Gastroesophageal sphincter (tissue), 3 donors: ENCODE data around the gene CGNL1.

Source experiments
- EP300 ChIP-seq: sonication (generic); formaldehyde crosslinking; IDR thresholded peaks from one replicate; pipeline ENCODE4 v1.6.1; 2017; ENCODE audit warnings: antibody characterized with exemption, mild to moderate bottlenecking
- POLR2A ChIP-seq, 2 donors: fragments of 450-650 bp; IDR thresholded peaks; one replicate each; pipeline ENCODE4 v1.6.1; 2017; ENCODE audit warnings: antibody characterized with exemption in 2 of 2, mild to moderate bottlenecking in 2 of 2, moderate library complexity in 1 of 2
- POLR2AphosphoS5 ChIP-seq: sonication (generic); formaldehyde crosslinking; IDR thresholded peaks from one replicate; pipeline ENCODE4 v1.6.1; 2017; ENCODE audit warnings: antibody characterized with exemption
- TF ChIP-seq, protein P1 (sequence below), 4 experiments: fragments of 200-600 bp in 2 of 4; fragments of 450-650 bp in 2 of 4; sonication (generic) in 1 of 4; IDR thresholded peaks; one replicate each; pipeline ENCODE4 v1.5.1; 2017 to 2019; ENCODE audit warnings: antibody characterized with exemption in 4 of 4, mild to moderate bottlenecking in 2 of 4, moderate library complexity in 2 of 4

DNA sequence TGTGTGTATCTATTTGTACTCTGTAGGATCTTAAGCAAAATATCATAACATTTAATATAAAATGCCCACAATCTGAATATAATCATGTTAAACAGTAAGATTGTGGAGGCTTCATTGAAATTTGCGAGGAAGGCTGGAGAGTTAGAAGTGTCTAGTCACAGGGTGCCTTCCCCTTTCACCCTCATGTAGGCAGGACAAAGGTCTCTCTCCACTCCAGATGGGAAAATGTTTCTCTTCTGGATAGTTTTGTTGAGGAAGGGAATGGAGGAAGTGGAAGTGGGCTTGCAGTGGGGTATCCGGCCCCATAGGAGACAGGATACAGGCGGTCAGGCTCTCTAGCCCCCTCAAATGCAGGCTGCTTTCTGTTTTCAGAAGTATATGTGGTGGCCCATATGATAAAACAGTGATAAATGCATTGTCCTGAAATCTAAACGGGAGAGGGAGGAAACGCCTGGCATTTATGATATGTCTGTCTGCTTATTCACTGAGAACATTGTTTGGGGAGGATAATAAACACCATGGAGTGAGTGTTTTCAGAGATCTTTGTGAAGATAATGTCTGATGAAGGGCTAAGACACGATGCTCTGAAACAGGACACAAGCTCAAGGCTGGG lies 202.1 kb downstream of the CGNL1 start:
- TF ChIP-seq EP300 (no peak), POLR2A (IDR thresholded peaks at IDR 0.05) (no peak), POLR2AphosphoS5 (no peak)
- TF ChIP-seq, protein P1, sequence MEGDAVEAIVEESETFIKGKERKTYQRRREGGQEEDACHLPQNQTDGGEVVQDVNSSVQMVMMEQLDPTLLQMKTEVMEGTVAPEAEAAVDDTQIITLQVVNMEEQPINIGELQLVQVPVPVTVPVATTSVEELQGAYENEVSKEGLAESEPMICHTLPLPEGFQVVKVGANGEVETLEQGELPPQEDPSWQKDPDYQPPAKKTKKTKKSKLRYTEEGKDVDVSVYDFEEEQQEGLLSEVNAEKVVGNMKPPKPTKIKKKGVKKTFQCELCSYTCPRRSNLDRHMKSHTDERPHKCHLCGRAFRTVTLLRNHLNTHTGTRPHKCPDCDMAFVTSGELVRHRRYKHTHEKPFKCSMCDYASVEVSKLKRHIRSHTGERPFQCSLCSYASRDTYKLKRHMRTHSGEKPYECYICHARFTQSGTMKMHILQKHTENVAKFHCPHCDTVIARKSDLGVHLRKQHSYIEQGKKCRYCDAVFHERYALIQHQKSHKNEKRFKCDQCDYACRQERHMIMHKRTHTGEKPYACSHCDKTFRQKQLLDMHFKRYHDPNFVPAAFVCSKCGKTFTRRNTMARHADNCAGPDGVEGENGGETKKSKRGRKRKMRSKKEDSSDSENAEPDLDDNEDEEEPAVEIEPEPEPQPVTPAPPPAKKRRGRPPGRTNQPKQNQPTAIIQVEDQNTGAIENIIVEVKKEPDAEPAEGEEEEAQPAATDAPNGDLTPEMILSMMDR (IDR thresholded peaks at IDR 0.05) = no peak
